Measurements from ENCODE around the gene MPP1.
"Not testable (repeated sequence)": the region's sequence is repeated elsewhere in the genome, so short reads cannot be mapped to it uniquely, and the experiment has no call there.

Gene MPP1

DNA sequence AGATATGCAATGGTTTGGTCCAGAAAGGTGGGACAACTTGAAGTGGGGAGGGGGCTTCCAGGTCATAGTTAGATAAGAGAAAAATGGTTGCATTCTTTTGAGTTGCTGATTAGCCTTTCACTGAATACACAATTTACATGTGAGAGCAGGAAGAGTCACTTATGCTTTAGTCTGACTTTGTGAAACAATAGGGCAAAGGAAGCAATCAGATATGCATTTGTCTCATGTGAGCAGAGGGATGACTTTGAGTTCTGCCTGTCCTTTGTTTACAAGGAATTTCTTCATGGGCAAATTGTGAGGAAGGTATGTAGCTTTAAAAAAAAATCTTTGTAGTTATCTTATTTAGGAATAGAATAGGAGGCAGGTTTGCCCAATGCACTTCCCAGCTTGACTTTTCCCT lies 16.2 kb upstream of the MPP1 start:
- TF ChIP-seq, protein P1, sequence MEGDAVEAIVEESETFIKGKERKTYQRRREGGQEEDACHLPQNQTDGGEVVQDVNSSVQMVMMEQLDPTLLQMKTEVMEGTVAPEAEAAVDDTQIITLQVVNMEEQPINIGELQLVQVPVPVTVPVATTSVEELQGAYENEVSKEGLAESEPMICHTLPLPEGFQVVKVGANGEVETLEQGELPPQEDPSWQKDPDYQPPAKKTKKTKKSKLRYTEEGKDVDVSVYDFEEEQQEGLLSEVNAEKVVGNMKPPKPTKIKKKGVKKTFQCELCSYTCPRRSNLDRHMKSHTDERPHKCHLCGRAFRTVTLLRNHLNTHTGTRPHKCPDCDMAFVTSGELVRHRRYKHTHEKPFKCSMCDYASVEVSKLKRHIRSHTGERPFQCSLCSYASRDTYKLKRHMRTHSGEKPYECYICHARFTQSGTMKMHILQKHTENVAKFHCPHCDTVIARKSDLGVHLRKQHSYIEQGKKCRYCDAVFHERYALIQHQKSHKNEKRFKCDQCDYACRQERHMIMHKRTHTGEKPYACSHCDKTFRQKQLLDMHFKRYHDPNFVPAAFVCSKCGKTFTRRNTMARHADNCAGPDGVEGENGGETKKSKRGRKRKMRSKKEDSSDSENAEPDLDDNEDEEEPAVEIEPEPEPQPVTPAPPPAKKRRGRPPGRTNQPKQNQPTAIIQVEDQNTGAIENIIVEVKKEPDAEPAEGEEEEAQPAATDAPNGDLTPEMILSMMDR (IDR thresholded peaks at IDR 0.05; ENCODE audit: low read depth, low read length, missing control alignments), result no peak
- DNase-seq (ENCODE audit: extremely low read depth, low read depth), result no peak
- no peak overlapping the region for H3K4me3 ChIP-seq (replicated peaks; ENCODE audit: low read depth, low read length)

DNA sequence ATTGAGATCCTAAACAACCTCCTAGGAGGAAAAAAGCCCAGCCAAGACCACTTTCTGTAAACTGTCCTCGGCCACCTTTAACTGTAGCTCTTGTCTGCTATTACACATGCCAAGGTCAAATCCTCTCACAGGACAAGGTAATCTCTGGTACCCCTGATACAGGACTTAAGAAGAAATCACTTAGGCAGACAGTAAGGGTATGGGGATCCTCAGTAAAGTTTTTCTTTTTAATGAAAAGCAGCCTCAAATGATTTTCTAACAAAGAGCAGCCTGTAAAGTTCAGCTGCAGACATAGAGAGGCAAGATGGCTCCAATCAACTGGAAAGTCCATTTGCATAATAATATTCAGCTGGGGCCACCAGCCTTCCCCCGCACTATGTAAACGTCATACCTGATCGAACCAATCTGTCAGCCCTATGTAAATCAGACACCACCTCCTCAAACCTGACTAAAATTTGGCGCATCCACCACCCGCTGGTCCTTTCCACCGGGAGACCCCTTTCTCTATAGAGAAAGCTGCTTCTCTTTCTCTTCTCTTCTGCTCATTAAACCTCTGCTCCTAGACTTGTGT lies 14.6 kb upstream of the MPP1 start:
- H3K4me3 ChIP-seq (replicated peaks; ENCODE audit: low read depth, low read length), result no peak overlapping the region
- no peak for DNase-seq (ENCODE audit: extremely low read depth, low read depth)
- TF ChIP-seq, protein P1 (IDR thresholded peaks at IDR 0.05; ENCODE audit: low read depth, low read length, missing control alignments), result no peak

DNA sequence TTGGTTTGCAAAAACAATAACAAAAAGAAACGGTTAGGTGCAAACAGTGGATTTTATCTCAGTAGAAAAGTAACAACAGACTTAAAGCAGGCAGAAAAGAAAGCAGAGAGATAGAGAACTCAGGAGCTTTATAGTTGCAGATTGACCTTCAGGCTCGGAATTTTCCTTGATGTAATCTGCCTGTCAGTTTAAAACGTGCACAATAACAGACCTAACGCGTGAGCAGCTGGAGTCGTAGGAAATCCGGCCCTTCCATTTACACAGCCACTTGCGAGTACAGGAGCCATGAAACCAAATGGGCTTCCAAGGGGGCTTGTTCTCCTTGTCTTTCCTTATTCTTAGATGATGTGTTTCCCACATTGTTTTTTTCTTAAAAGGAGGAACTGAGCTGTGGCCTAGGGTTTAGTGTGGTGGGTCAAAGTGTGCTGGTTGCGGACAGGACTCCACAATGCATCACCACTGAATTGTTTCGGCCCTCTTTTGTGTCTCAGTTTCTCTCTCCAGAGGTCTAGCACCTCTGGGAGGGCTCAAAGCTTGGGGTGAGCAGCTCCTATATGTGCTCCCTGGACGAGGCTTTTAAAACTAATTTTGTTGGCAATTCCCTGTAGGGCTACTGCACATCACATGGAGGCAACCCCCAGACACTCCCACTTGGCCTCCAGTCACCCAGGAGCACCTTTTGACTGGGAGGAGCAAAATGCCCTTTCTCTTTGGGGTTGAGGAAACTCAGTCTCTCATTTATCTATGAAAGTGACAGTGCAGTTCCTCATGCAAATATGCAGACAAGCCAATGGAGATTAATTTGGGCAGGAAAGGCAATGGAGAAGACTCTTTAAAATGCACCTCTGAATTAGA lies 13.9 kb upstream of the MPP1 start:
- TF ChIP-seq, protein P1 (IDR thresholded peaks at IDR 0.05; ENCODE audit: low read depth, low read length, missing control alignments), result no peak
- H3K4me3 ChIP-seq (replicated peaks; ENCODE audit: low read depth, low read length), result no peak overlapping the region
- no peak for DNase-seq (ENCODE audit: extremely low read depth, low read depth)

DNA sequence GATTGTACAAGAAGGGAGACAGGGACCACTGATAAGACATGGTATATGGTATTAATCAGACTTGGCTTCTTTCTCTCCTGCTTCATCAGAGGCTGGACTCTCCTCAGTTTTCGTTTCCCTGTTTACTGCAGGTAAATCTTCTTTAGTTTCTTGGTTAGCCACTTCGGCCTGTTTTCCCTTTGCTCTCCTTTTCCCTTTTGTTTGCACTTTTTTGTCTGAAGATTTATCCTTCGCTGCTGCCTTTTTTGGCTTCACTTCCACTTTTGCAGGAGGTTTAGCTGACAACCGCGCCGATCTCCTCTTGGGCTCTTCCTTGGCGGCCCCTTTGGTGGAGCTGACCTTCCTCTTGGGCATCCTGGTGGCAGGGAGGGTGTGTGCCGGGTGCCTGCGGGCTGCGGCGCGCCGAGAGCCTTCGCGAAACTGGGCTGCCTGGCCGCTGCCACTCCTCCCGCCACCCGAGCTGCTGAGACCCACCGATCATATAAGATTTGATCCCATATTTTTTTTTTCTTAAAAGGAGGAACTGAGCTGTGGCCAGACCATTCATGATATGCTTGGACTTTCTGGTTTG lies 11.8 kb upstream of the MPP1 start:
- DNase-seq (ENCODE audit: extremely low read depth, low read depth); H3K4me3 ChIP-seq (replicated peaks; ENCODE audit: low read depth, low read length): not testable (repeated sequence)

DNA sequence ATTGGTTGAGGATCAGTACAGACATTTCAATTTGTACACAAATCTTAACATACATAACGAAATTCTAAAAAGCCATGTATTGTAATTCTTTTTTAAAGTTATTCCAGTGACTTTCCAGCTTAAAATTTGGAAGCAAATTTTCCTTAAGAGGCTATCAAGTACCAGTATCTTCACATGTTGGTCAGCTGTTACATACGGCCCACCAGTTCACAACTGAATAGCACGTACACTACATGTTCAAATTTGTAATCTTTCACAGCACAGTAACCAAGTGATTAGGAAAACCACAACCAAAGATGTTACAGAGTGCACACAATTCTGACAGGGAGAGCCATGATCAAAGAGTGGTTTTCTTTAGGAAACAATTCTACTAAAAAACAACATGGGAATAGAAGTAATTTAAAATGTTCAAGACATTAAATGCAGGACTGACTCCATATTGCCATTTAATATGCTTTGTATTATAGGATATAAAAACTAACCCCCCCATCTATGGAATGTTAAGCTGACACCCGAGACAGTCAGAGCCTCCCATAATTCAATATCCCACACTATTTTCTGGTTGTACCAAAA lies 11.1 kb upstream of the MPP1 start:
- DNase-seq (ENCODE audit: extremely low read depth, low read depth); H3K4me3 ChIP-seq (replicated peaks; ENCODE audit: low read depth, low read length): not testable (repeated sequence)

DNA sequence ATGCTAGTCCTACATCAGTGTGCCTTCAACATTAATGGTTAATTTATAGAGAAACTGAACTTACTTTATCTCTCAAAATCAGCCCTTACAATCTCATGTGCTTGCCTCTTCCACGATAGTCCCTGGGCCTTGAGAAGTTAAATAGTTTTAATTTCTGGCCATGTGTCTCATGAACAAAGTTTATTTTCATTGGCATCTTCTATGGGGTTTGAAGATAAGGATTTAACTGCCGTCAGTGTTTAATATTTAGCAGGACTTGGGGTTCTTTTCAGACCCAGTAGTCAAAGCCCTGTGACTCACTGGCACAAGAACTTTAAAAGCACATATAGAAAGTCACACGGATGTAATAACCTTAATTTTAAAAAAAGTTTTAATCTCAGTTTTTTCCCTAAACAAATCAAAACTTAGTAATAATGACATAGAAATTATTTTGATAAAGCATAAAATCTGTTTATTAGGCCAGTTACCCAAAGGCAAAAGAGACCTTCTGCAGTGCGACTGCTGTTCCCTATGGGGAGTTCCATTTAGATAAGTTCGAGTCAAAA lies 10.1 kb upstream of the MPP1 start:
- TF ChIP-seq, protein P1 (IDR thresholded peaks at IDR 0.05; ENCODE audit: low read depth, low read length, missing control alignments), result no peak
- no peak for DNase-seq (ENCODE audit: extremely low read depth, low read depth)
- H3K4me3 ChIP-seq (replicated peaks; ENCODE audit: low read depth, low read length), result no peak overlapping the region

DNA sequence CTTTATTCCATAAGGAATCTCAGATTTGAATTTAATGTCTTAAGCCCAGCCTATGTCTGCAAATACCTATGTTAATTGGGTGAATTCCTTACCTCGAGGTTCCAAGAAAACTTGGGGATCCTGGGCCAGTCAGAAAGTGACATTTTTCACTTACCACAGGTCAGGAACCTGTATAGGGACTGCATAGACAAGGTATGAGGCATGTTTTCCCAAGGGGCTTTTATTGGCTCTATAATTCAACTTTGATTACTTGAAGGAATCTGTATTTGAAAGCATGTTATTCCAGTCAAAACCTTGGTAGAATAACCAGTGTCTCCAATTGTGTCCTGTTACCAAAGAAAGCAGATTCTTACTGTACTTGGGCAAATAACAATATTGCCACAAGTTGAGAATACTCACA lies 8.5 kb upstream of the MPP1 start:
- no peak for DNase-seq (ENCODE audit: extremely low read depth, low read depth)
- no peak overlapping the region for H3K4me3 ChIP-seq (replicated peaks; ENCODE audit: low read depth, low read length)
- TF ChIP-seq, protein P1 (IDR thresholded peaks at IDR 0.05; ENCODE audit: low read depth, low read length, missing control alignments), result no peak

Measured in HFF-Myc (cell line).